NCI-H524 treated with DMSO at 0.1 percent for 48 hours (cell line): Measurements from ENCODE around the gene FUNDC2.
"Not testable (repeated sequence)": the region's sequence is repeated elsewhere in the genome, so short reads cannot be mapped to it uniquely, and the experiment has no call there.

Experiments
- DNase-seq: peaks from one replicate; lab custom pipeline; 2025; lab: John Stamatoyannopoulos, UW

The FUNDC2 gene

GRCh38 chrX:155026727-155027508 lies at the start of gene FUNDC2:
Gene FUNDC2, plus strand, starts transcription at chrX:155026844. Its CDS starts 95 bp downstream, at chrX:155026939.
- DNase-seq: peak; percentile 80

- no peak for DNase-seq
Observed at GRCh38 chrX:154979629-154980028, 47.0 kb upstream of the FUNDC2 start.

GRCh38 chrX:154980330-154981115 lies 46.1 kb upstream of the FUNDC2 start:
- DNase-seq: peak; percentile 37

GRCh38 chrX:154981116-154981411 lies 45.6 kb upstream of the FUNDC2 start:
- DNase-seq: no peak

GRCh38 chrX:154986826-154987575 lies 39.6 kb upstream of the FUNDC2 start:
- DNase-seq: no peak

GRCh38 chrX:154987940-154988339 lies 38.7 kb upstream of the FUNDC2 start:
- no peak for DNase-seq

- no peak for DNase-seq
Observed at GRCh38 chrX:154988719-154989118, 37.9 kb upstream of the FUNDC2 start.

- no peak for DNase-seq
Observed at GRCh38 chrX:154990496-154990895, 36.1 kb upstream of the FUNDC2 start.

GRCh38 chrX:154991039-154991438 lies 35.6 kb upstream of the FUNDC2 start:
- no peak for DNase-seq

GRCh38 chrX:154991476-154991875 lies 35.2 kb upstream of the FUNDC2 start:
- no peak for DNase-seq

GRCh38 chrX:154998204-154998880 lies 28.3 kb upstream of the FUNDC2 start:
- DNase-seq: no peak

GRCh38 chrX:155000841-155001240 lies 25.8 kb upstream of the FUNDC2 start:
- DNase-seq: no peak

- DNase-seq: no peak
Observed at GRCh38 chrX:155001873-155002272, 24.8 kb upstream of the FUNDC2 start.

GRCh38 chrX:155005190-155005589 lies 21.5 kb upstream of the FUNDC2 start:
- DNase-seq: no peak

GRCh38 chrX:155006379-155006778 lies 20.3 kb upstream of the FUNDC2 start:
- not testable (repeated sequence) for DNase-seq

GRCh38 chrX:155006913-155007671 lies 19.6 kb upstream of the FUNDC2 start:
- DNase-seq: not testable (repeated sequence)

- not testable (repeated sequence) for DNase-seq
Observed at GRCh38 chrX:155008578-155008977, 18.1 kb upstream of the FUNDC2 start.

- DNase-seq: no peak
Observed at GRCh38 chrX:155009994-155010472, 16.6 kb upstream of the FUNDC2 start.

- DNase-seq: no peak
Observed at GRCh38 chrX:155020591-155020990, 6.1 kb upstream of the FUNDC2 start.

- DNase-seq: no peak
Observed at GRCh38 chrX:155022585-155022984, 4.1 kb upstream of the FUNDC2 start, which contains the start of gene F8. Gene F8, minus strand, starts transcription at chrX:155022723. Its CDS starts 171 bp downstream, at chrX:155022552.
